ENCODE measurements around the gene FOXP1.

FOXP1 gene

DNA sequence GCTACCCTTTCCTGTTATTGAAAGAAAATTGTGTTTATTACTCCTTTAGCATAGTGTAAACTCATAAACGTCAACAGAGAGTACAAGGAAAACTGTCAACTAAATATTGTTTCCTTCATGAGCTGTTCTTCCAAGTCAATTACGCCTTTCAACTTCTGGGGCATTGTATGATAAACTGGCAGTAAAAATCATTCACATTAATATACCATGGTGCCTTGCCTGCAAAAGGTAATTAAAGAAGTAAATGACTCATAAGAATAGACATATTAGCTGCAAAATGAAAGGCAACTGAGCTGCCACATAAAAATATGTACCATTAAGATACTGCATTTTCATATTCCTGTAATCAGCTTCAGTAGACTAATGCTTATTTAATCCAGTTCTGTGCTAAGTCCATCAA lies 447.3 kb downstream of the FOXP1 start:
- DNase-seq (ENCODE audit: low read depth, low spot score), result no peak
- TF ChIP-seq CTCF (IDR thresholded peaks at IDR 0.05; ENCODE audit: low read depth, low read length), result no peak
- in situ Hi-C loops (cut with HindIII; ENCODE audit: low sequenced_read_pairs), result no loop called here
- no peak overlapping the region for H3K4me3 ChIP-seq (ENCODE audit: low read depth, low read length)

GRCh38 chr3:71135373-71136088 lies 448.0 kb downstream of the FOXP1 start:
- no peak for TF ChIP-seq CTCF (IDR thresholded peaks at IDR 0.05; ENCODE audit: low read depth, low read length)
- no peak for DNase-seq (ENCODE audit: low read depth, low spot score)
- no peak overlapping the region for H3K4me3 ChIP-seq (ENCODE audit: low read depth, low read length)
- in situ Hi-C loops (cut with HindIII; ENCODE audit: low sequenced_read_pairs), result no loop called here

DNA sequence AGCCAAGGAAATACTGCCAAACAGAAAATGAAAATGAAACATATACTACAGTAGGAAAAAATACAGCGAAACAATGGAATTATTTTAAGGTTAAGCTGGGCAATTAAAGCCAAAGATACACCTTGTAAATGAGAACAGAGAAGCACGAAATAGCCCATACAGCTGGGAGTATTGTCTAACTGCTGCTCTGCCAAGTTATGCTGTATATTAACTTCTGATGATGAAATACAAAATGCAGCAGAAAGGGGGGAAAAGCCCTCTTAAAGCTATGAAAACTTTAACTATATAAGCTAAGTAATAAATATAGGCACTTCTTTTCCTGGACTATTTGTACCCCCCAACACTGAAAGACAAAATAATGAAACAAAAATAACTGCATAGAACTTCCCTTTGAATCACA lies 449.0 kb downstream of the FOXP1 start:
- H3K4me3 ChIP-seq (ENCODE audit: low read depth, low read length), result no peak overlapping the region
- no peak for TF ChIP-seq CTCF (IDR thresholded peaks at IDR 0.05; ENCODE audit: low read depth, low read length)
- in situ Hi-C loops (cut with HindIII; ENCODE audit: low sequenced_read_pairs), result no loop called here
- DNase-seq (ENCODE audit: low read depth, low spot score), result no peak

DNA sequence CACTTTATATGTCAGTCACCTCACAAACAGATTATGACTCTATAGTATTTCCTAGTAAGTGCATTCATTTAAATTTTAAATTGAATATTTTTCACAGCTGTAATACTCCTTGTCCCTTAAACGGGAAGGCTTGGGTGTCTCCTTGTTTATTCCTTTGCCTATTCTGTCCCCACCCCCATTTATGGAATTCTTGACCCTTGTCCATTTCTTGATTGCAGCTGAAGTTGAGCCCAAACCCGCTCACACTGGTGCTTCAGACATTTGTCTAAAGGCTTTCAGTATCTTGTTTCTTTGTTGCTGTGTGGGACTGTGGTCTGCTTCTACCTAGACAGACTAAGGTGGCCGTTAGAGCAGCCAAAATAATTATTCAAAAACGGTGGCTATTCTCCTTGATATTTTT lies 449.7 kb downstream of the FOXP1 start:
- no peak for TF ChIP-seq CTCF (IDR thresholded peaks at IDR 0.05; ENCODE audit: low read depth, low read length)
- in situ Hi-C loops (cut with HindIII; ENCODE audit: low sequenced_read_pairs), result no loop called here
- H3K4me3 ChIP-seq (ENCODE audit: low read depth, low read length), result no peak overlapping the region
- no peak for DNase-seq (ENCODE audit: low read depth, low spot score)

GRCh38 chr3:71132995-71133730 lies 450.4 kb downstream of the FOXP1 start:
- DNase-seq (ENCODE audit: low read depth, low spot score), result no peak
- H3K4me3 ChIP-seq (ENCODE audit: low read depth, low read length), result no peak overlapping the region
- in situ Hi-C loops (cut with HindIII; ENCODE audit: low sequenced_read_pairs), result no loop called here
- no peak for TF ChIP-seq CTCF (IDR thresholded peaks at IDR 0.05; ENCODE audit: low read depth, low read length)

GRCh38 chr3:71131375-71132314 lies 451.9 kb downstream of the FOXP1 start:
- TF ChIP-seq CTCF (IDR thresholded peaks at IDR 0.05; ENCODE audit: low read depth, low read length), result no peak
- in situ Hi-C loops (cut with HindIII; ENCODE audit: low sequenced_read_pairs), result no loop called here
- H3K4me3 ChIP-seq (ENCODE audit: low read depth, low read length), result no peak overlapping the region
- peak; percentile 17 for DNase-seq (ENCODE audit: low read depth, low spot score)

All from astrocyte of the spinal cord (primary cell).